IMR-90 (cell line): ENCODE measurements around the gene TRPM4.

Experiments used
- CEBPB ChIP-seq: IDR thresholded peaks from 2 replicates; pipeline ENCODE4 v1.6.1; 2012; ENCODE audit warnings: low read depth, low read length, improper control_type of control experiment
- POLR2A ChIP-seq: IDR thresholded peaks from 2 replicates; pipeline ENCODE4 v1.6.1; 2012; ENCODE audit warnings: mild to moderate bottlenecking, low read depth, low read length
- TF ChIP-seq, protein P1 (sequence below): conservative IDR thresholded peaks from 2 replicates; pipeline ENCODE4 v1.5.1; 2012; ENCODE audit warnings: mild to moderate bottlenecking, low read depth, low read length, improper control_type of control experiment

GRCh38 chr19:49149652-49150105 lies 7.9 kb upstream of the TRPM4 start:
- TF ChIP-seq, protein P1, sequence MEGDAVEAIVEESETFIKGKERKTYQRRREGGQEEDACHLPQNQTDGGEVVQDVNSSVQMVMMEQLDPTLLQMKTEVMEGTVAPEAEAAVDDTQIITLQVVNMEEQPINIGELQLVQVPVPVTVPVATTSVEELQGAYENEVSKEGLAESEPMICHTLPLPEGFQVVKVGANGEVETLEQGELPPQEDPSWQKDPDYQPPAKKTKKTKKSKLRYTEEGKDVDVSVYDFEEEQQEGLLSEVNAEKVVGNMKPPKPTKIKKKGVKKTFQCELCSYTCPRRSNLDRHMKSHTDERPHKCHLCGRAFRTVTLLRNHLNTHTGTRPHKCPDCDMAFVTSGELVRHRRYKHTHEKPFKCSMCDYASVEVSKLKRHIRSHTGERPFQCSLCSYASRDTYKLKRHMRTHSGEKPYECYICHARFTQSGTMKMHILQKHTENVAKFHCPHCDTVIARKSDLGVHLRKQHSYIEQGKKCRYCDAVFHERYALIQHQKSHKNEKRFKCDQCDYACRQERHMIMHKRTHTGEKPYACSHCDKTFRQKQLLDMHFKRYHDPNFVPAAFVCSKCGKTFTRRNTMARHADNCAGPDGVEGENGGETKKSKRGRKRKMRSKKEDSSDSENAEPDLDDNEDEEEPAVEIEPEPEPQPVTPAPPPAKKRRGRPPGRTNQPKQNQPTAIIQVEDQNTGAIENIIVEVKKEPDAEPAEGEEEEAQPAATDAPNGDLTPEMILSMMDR, result no peak
- TF ChIP-seq CEBPB, result no peak
- no peak for TF ChIP-seq POLR2A
